Mucosa of descending colon (tissue), 3 donors: ENCODE results near the gene TRPM3. TPM values are rescaled to one million over a fixed set of nuclear protein-coding genes. Genes with fewer than 3 reads are reported as not detected.

Experiments
- ATAC-seq: fragments of 200-7000 bp; cut with Tn5 transposase; one replicate; pipeline ENCODE4 v1.9.1; 2020; ENCODE audit warnings: mild to moderate bottlenecking, moderate library complexity
- DNase-seq, 3 donors: peaks; one replicate each; pipeline ENCODE4 v3.0.0-alpha.2; 2020
- H3K36me3 ChIP-seq: fragments of 200-600 bp; one replicate; pipeline ENCODE4 v1.8.0; 2021; ENCODE audit warnings: low read depth, mild to moderate bottlenecking
- H3K4me1 ChIP-seq: fragments of 200-600 bp; one replicate; pipeline ENCODE4 v1.8.0; 2021; ENCODE audit warnings: low read depth, mild to moderate bottlenecking
- H3K4me3 ChIP-seq: fragments of 200-600 bp; one replicate; pipeline ENCODE4 v1.8.0; 2021; ENCODE audit warnings: mild to moderate bottlenecking
- H3K9me3 ChIP-seq: fragments of 200-600 bp; one replicate; pipeline ENCODE4 v1.8.0; 2021; ENCODE audit warnings: mild to moderate bottlenecking
- CTCF ChIP-seq: fragments of 200-600 bp; IDR thresholded peaks from one replicate; pipeline ENCODE4 v1.8.0; 2022; ENCODE audit warnings: antibody characterized with exemption, mild to moderate bottlenecking
- intact Hi-C, 2 donors: fragments of 100-400 bp; cut with DNase I in 1 of 2; cut with micrococcal nuclease in 1 of 2; formaldehyde crosslinking; loops; one replicate each; pipeline versions ENCODE4 v1.11.0 to v1.11.1; 2022; cut with DNase I, micrococcal nuclease
- long read RNA-seq, 2 donors: library from polyadenylated mRNA; unstranded; transcript quantifications; one replicate each; pipeline ENCODE4 v2.0.0, GENCODE V29; 2019 to 2021
- total RNA-seq, 3 donors: library from RNA; stranded (reverse); fragmentation: NEBNext Ultra II Directional in 2 of 3; extraction: Animal tissue kit (Norgen Biotek cat#: 25700) in 2 of 3; gene quantifications; one replicate each; pipeline versions ENCODE4 v1.2.1 to v1.2.4, GENCODE V29; 2021 to 2023
- donor health status: DM: no; HTN: no; CAD: no; lungs with moderate emphysema.
- donor health status: DM: no; HTN: no; CAD: no.
- donor health status: DM: no; HTN: yes; CAD: no.

The TRPM3 gene
- total RNA-seq, result under 1 TPM; 0.29 to 0.55 (median 0.51) TPM
- long read RNA-seq, donor 1, partial matches to known transcripts, result 0 of 2 reads
- long read RNA-seq, donor 1, other reads (novel, unspliced or antisense), result 2 of 2 reads
- long read RNA-seq, donor 2, result 0 reads

- DNase-seq, result no peak
- intact Hi-C loops, result no loop called here
- no peaks in the 10 kb centered on the region for H3K4me1 ChIP-seq
- TF ChIP-seq CTCF, result no peak
- no peaks in the 10 kb centered on the region for H3K9me3 ChIP-seq
- H3K36me3 ChIP-seq, result no peaks in the 10 kb centered on the region
- no peak for ATAC-seq
- no peak within 1 kb of the TSS for H3K4me3 ChIP-seq
Observed at GRCh38 chr9:71121275-71122021, at the start of gene TRPM3. Gene TRPM3 (minus strand): TSS chr9:71121621. CDS start chr9:71121354, 267 bp downstream.

DNA sequence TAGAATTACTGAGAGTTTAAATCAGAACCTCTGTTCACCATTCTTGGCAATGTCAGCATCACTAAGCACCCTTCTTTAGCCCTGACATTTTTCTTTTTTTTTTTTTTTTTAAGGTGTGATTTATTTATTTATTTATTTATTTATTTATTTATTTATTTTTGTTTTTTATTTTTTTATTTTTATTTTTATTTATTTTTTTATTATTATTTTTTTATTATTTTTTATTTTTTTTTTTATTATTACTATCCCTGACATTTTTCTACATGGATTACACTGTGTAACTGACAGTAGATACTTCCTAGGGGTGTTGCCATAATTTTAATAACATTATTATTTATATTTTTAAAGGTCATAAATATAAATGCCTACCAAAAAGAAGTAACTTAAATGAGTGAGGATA lies 47.0 kb upstream of the TRPM3 start:
- no peaks in the 10 kb centered on the region for H3K36me3 ChIP-seq
- intact Hi-C loops, result no loop called here
- H3K4me1 ChIP-seq, result no peaks in the 10 kb centered on the region
- H3K4me3 ChIP-seq, result no peak overlapping the region
- TF ChIP-seq CTCF, result no peak
- ATAC-seq (no peak), DNase-seq (no peak)
- no peaks in the 10 kb centered on the region for H3K9me3 ChIP-seq

- ATAC-seq (no peak), DNase-seq (no peak)
- Histone ChIP-seq H3K4me1 (no peaks in the 10 kb centered on the region), H3K4me3 (no peak overlapping the region), H3K9me3 (no peaks in the 10 kb centered on the region), H3K36me3 (no peaks in the 10 kb centered on the region)
- intact Hi-C loops, result no loop called here
- no peak for TF ChIP-seq CTCF
Observed at GRCh38 chr9:71162126-71162525, 40.7 kb upstream of the TRPM3 start.

DNA sequence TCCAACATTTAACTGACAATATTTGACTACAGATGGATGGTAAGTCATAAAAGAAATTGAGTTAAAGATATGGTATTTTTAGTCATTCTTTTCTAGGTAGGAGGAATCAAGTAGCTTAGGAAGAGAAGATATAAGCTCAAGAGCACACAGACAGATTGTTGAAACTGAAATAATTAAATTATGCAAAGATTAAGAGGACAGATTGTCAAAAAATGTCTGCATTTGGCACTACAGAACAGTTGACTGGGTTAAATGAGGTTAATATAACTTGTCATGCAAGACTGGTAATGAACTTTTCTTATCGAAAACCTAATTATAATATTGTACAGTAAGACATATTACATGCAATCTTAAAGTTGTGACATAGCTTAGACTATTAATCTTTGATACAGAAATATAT lies 36.3 kb upstream of the TRPM3 start:
- H3K36me3 ChIP-seq, result no peaks in the 10 kb centered on the region
- no peak for TF ChIP-seq CTCF
- intact Hi-C loops, result no loop called here
- H3K4me1 ChIP-seq, result no peaks in the 10 kb centered on the region
- no peak overlapping the region for H3K4me3 ChIP-seq
- ATAC-seq (no peak), DNase-seq (no peak)
- H3K9me3 ChIP-seq, result no peaks in the 10 kb centered on the region

DNA sequence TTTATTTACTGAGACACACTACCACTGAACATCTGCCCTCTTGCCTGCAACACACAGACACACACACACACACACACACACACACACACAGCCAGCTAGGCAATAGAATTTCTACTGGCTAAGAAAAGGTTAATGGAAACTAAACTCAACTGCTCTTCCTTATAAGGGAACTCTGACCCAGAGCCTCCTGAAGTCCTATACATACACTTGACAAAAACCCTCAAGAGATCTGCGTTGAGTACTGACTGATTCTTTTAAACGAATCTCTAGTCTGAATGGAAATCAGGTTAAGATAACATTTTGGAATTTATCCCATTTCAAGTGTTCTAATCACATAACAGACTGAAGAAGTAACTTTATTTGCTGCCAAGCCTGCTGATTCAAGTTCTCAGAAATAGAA lies 25.9 kb upstream of the TRPM3 start:
- DNase-seq, result no peak
- no peak overlapping the region for H3K4me3 ChIP-seq

More for the DNA sequence above, 25.9 kb upstream of the TRPM3 start:
- H3K4me1 ChIP-seq, result no peaks in the 10 kb centered on the region
- intact Hi-C loops, result no loop called here
- no peak for ATAC-seq
- no peaks in the 10 kb centered on the region for H3K9me3 ChIP-seq
- no peaks in the 10 kb centered on the region for H3K36me3 ChIP-seq
- no peak for TF ChIP-seq CTCF
